K562 (cell line): ENCODE results near the gene CERS6.

Experiments
- BCOR ChIP-seq: fragments of 450-650 bp; IDR thresholded peaks from 2 replicates; pipeline ENCODE4 v1.6.1; 2016
- FIP1L1 ChIP-seq: fragments of 200-400 bp; formaldehyde crosslinking; IDR thresholded peaks from 2 replicates; pipeline ENCODE4 v1.6.1; 2018; ENCODE audit warnings: mild to moderate bottlenecking, low read depth, low read length; ENCODE audit not compliant: poor library complexity, severe bottlenecking
- FOSL1 ChIP-seq: fragments of 200-800 bp; sonication (Bioruptor generic); conservative IDR thresholded peaks from 2 replicates; pipeline ENCODE4 v1.6.1; 2016; ENCODE audit warnings: missing genetic modification characterization, missing compliant biosample characterization
- GABPB1 ChIP-seq: sonication (generic); formaldehyde crosslinking; IDR thresholded peaks from 2 replicates; pipeline ENCODE4 v1.8.0; 2022; ENCODE audit warnings: mild to moderate bottlenecking, missing genetic modification reagents
- MTA1 ChIP-seq: fragments of 450-650 bp; IDR thresholded peaks from 2 replicates; pipeline ENCODE4 v1.6.1; 2017; ENCODE audit warnings: borderline replicate concordance
- NFYB ChIP-seq: IDR thresholded peaks from 2 replicates; pipeline ENCODE4 v1.6.1; 2011; ENCODE audit warnings: mild to moderate bottlenecking, moderate library complexity; ENCODE audit not compliant: insufficient read length; ENCODE audit errors: extremely low read depth
- OTX1 ChIP-seq: fragments of 450-650 bp; formaldehyde crosslinking; IDR thresholded peaks from 2 replicates; pipeline ENCODE4 v1.4.0; 2022; ENCODE audit warnings: mild to moderate bottlenecking
- POLR2A ChIP-seq: fragments of 450-650 bp; conservative IDR thresholded peaks from 2 replicates; pipeline ENCODE4 v1.6.1; 2016
- SP1 ChIP-seq: sonication (generic); formaldehyde crosslinking; IDR thresholded peaks from 2 replicates; pipeline ENCODE4 v1.8.1; 2022; ENCODE audit warnings: mild to moderate bottlenecking, missing genetic modification reagents
- ZNF232 ChIP-seq: sonication (generic); formaldehyde crosslinking; IDR thresholded peaks from 2 replicates; pipeline ENCODE4 v1.8.0; 2022; ENCODE audit warnings: mild to moderate bottlenecking, missing genetic modification reagents
- TF ChIP-seq, protein P1 (sequence below), 3 experiments: IDR thresholded peaks in 2 of 3; conservative IDR thresholded peaks in 1 of 3; 2 replicates each; pipeline ENCODE4 v1.5.1; 2011 to 2012; ENCODE audit warnings: low read length in 3 of 3, mild to moderate bottlenecking in 3 of 3, control low read depth in 2 of 3, improper control_type of control experiment in 1 of 3, inconsistent platforms in 1 of 3, low read depth in 1 of 3, mixed read lengths in 1 of 3, moderate library complexity in 1 of 3; ENCODE audit not compliant: insufficient read depth in 2 of 3
- TF ChIP-seq, protein P2 (sequence below): fragments of 250-450 bp; sonication (Bioruptor Pico); IDR thresholded peaks from 2 replicates; pipeline ENCODE4 v1.5.0; 2022; ENCODE audit warnings: mild to moderate bottlenecking
- TF ChIP-seq, protein P3 (sequence below): sonication (generic); formaldehyde crosslinking; IDR thresholded peaks from 2 replicates; pipeline ENCODE4 v1.9.0; 2022; ENCODE audit warnings: mild to moderate bottlenecking, missing genetic modification reagents

DNA sequence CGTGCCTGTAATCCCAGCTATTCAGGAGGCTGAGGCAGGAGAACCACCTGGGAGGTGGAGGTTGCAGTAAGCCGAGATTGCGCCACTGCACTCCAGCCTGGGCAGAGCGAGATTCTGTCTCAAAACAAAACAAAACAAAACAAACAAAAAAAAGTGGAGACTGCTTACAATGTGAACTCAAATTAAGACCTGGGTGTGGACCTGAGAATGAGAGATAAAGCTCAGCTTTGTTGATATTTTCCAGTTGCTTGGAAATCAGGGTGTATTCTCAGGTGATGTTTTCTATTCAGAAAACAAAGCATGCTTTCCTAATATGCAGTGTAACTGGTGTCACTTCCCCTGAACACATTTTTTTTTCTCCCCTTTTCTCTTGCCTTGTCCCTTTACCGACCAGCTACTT is 5.3 kb upstream of the CERS6 start:
- TF ChIP-seq, protein P1, sequence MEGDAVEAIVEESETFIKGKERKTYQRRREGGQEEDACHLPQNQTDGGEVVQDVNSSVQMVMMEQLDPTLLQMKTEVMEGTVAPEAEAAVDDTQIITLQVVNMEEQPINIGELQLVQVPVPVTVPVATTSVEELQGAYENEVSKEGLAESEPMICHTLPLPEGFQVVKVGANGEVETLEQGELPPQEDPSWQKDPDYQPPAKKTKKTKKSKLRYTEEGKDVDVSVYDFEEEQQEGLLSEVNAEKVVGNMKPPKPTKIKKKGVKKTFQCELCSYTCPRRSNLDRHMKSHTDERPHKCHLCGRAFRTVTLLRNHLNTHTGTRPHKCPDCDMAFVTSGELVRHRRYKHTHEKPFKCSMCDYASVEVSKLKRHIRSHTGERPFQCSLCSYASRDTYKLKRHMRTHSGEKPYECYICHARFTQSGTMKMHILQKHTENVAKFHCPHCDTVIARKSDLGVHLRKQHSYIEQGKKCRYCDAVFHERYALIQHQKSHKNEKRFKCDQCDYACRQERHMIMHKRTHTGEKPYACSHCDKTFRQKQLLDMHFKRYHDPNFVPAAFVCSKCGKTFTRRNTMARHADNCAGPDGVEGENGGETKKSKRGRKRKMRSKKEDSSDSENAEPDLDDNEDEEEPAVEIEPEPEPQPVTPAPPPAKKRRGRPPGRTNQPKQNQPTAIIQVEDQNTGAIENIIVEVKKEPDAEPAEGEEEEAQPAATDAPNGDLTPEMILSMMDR (IDR thresholded peaks at IDR 0.05 in 2 of 3, conservative IDR thresholded peaks at IDR 0.05 in 1 of 3; ENCODE audit: insufficient read depth in 2 of 3, low read depth in 1 of 3, low read length in 3 of 3), result no peak
- TF ChIP-seq FIP1L1 (no peak), FOSL1 (no peak), ZNF232 (CRISPR knock-in tag) (no peak), BCOR (no peak), MTA1 (no peak), OTX1 (no peak), NFYB (no peak), SP1 (no peak), GABPB1 (CRISPR knock-in tag) (no peak), POLR2A (no peak)
- TF ChIP-seq, protein P2, sequence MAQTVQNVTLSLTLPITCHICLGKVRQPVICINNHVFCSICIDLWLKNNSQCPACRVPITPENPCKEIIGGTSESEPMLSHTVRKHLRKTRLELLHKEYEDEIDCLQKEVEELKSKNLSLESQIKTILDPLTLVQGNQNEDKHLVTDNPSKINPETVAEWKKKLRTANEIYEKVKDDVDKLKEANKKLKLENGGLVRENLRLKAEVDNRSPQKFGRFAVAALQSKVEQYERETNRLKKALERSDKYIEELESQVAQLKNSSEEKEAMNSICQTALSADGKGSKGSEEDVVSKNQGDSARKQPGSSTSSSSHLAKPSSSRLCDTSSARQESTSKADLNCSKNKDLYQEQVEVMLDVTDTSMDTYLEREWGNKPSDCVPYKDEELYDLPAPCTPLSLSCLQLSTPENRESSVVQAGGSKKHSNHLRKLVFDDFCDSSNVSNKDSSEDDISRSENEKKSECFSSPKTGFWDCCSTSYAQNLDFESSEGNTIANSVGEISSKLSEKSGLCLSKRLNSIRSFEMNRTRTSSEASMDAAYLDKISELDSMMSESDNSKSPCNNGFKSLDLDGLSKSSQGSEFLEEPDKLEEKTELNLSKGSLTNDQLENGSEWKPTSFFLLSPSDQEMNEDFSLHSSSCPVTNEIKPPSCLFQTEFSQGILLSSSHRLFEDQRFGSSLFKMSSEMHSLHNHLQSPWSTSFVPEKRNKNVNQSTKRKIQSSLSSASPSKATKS (CRISPR knock-in tag), result no peak
- TF ChIP-seq, protein P3, sequence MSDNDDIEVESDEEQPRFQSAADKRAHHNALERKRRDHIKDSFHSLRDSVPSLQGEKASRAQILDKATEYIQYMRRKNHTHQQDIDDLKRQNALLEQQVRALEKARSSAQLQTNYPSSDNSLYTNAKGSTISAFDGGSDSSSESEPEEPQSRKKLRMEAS, result no peak
